ENCODE results near the gene RNF126.

Gene RNF126

GRCh38 chr19:640606-641189, 22.3 kb downstream of the RNF126 start:
- TF ChIP-seq ZFX (IDR thresholded peaks at IDR 0.05) = no peak
- TF ChIP-seq CTCF (conservative IDR thresholded peaks at IDR 0.05) = no peak
- no peak overlapping the region; the same call in 1 of the 2 replicates for H3K27ac ChIP-seq

GRCh38 chr19:640161-640558, 22.9 kb downstream of the RNF126 start:
- H3K27ac ChIP-seq = peak overlapping the region; percentile 26
- no peak for TF ChIP-seq ZFX (IDR thresholded peaks at IDR 0.05)
- TF ChIP-seq CTCF (conservative IDR thresholded peaks at IDR 0.05) = no peak

- peak within 1 kb of the TSS; percentile 26 for H3K27ac ChIP-seq
- no peak for TF ChIP-seq ZFX (IDR thresholded peaks at IDR 0.05)
- no peak for TF ChIP-seq CTCF (conservative IDR thresholded peaks at IDR 0.05)
Observed at GRCh38 chr19:639253-640160, 23.5 kb downstream of the RNF126 start, which contains the start of gene FGF22. Gene FGF22 (plus strand): TSS chr19:639879. CDS start chr19:639926, 47 bp downstream.

GRCh38 chr19:638906-639252, 24.1 kb downstream of the RNF126 start:
- no peak for TF ChIP-seq CTCF (conservative IDR thresholded peaks at IDR 0.05)
- TF ChIP-seq ZFX (IDR thresholded peaks at IDR 0.05) = no peak
- peak overlapping the region; percentile 4; the same call in 1 of the 2 replicates for H3K27ac ChIP-seq

GRCh38 chr19:634975-635652, 27.9 kb downstream of the RNF126 start:
- no peak overlapping the region for H3K27ac ChIP-seq
- TF ChIP-seq ZFX (IDR thresholded peaks at IDR 0.05) = no peak
- TF ChIP-seq CTCF (conservative IDR thresholded peaks at IDR 0.05) = no peak

- TF ChIP-seq CTCF (conservative IDR thresholded peaks at IDR 0.05) (no peak), ZFX (IDR thresholded peaks at IDR 0.05) (no peak)
- peak overlapping the region; percentile 84 for H3K27ac ChIP-seq
Observed at GRCh38 chr19:633786-634639, 29.0 kb downstream of the RNF126 start.

Measured in C4-2B (cell line).